OCI-LY3 (cell line): Measurements from ENCODE around the gene RIIAD1.
"Not testable (repeated sequence)": the region's sequence is repeated elsewhere in the genome, so short reads cannot be mapped to it uniquely, and the experiment has no call there.

ENCODE experiments used
- H2AFZ ChIP-seq: fragments of 200-600, 300-600 bp; shearing (Covaris generic); 2 replicates; pipeline ENCODE4 v1.6.0; 2014; ENCODE audit warnings: antibody characterized with exemption, low read depth, low read length
- H3K27ac ChIP-seq: fragments of 200-600, 300-600 bp; sonication (generic); 2 replicates; pipeline ENCODE4 v1.5.1; 2014; ENCODE audit warnings: mild to moderate bottlenecking, low read length, moderate library complexity, mixed read lengths
- H3K27me3 ChIP-seq: fragments of 200-600, 300-600 bp; sonication (generic); 2 replicates; pipeline ENCODE4 v1.6.1; 2014; ENCODE audit warnings: low read depth, low read length, mixed read lengths
- H3K36me3 ChIP-seq: fragments of 200-600, 300-600 bp; sonication (generic); replicated peaks from 2 replicates; pipeline ENCODE3; 2014; ENCODE audit warnings: low read depth, low read length, mixed read lengths
- H3K4me1 ChIP-seq: fragments of 300-600, 200-600 bp; sonication (generic); 2 replicates; pipeline ENCODE4 v1.6.1; 2014; ENCODE audit warnings: low read length, mixed read lengths
- H3K4me2 ChIP-seq: fragments of 200-600, 300-600 bp; sonication (generic); 2 replicates; pipeline ENCODE4 v1.6.1; 2014; ENCODE audit warnings: low read length, mixed read lengths
- H3K4me3 ChIP-seq: fragments of 300-600, 200-600 bp; sonication (generic); 2 replicates; pipeline ENCODE4 v1.5.1; 2014; ENCODE audit warnings: antibody characterized with exemption, mild to moderate bottlenecking, low read length, moderate library complexity
- H3K79me2 ChIP-seq: fragments of 300-600, 200-600 bp; shearing (Covaris generic); 2 replicates; pipeline ENCODE4 v1.6.1; 2014; ENCODE audit warnings: mild to moderate bottlenecking, low read length, mixed read lengths
- H3K9ac ChIP-seq: fragments of 300-600, 200-600 bp; shearing (Covaris generic); 2 replicates; pipeline ENCODE4 v1.6.0; 2014; ENCODE audit warnings: mild to moderate bottlenecking, low read length, moderate library complexity
- H3K9me3 ChIP-seq: fragments of 200-600, 300-600 bp; shearing (Covaris generic); 2 replicates; pipeline ENCODE4 v1.6.1; 2014; ENCODE audit warnings: low read length, mixed read lengths; ENCODE audit not compliant: insufficient read depth
- H4K20me1 ChIP-seq: fragments of 200-600, 300-600 bp; sonication (generic); 2 replicates; pipeline ENCODE4 v1.6.1; 2016; ENCODE audit warnings: low read length, mixed read lengths; ENCODE audit not compliant: insufficient read depth
- CTCF ChIP-seq: fragments of 200-600, 300-600 bp; sonication (generic); IDR thresholded peaks from 2 replicates; pipeline ENCODE4 v1.5.1; 2014; ENCODE audit warnings: antibody characterized with exemption, low read length, low read depth
- EZH2phosphoT487 ChIP-seq: fragments of 200-600 bp; shearing (Covaris generic); IDR thresholded peaks from 2 replicates; pipeline ENCODE4 v1.6.1; 2018; ENCODE audit warnings: antibody characterized with exemption, mixed run types, low read depth

Gene RIIAD1

DNA sequence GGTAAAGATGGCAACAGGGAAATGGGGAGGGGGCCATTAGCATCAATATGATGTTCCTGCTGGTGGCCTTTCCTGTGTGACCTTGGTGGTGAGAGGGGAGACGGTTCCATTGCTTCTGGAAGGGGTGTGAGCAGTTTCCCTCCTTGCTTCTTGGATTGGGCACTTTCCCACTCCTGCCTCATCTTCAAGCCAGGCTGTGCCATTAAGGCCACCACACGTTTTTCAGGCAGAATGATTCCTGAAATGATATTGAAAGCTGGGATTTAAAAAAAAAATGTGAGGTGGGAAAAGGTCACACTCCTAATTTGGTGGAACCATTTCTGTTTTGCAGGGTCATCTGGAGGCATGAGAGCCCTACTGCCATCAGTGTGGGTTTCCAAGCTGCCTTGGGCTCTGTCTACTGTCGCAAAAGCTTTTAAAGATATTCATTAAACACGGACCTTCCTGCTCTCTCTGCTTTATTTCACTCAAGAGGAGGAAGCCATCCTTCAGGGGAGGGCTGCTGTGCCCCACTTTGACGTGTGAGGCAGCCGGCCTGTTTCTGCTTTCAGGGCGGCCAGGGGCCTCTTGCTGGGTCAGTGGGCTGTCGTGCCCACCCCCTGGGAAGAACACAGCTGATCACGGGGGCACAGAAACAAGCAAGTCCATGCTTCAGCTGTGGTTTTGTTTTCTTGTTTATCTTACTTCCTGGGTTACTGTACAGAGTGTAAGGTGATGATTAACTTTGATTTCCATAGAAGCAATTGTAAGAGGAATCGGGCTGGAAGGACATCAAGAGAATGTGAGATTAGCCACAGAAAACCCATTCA, 8.0 kb downstream of the RIIAD1 start:
- no peaks in the 10 kb centered on the region for H3K79me2 ChIP-seq
- H3K27me3 ChIP-seq: peaks cover 18% of the 10 kb centered on the region
- TF ChIP-seq CTCF: no peak
- TF ChIP-seq EZH2phosphoT487: no peak
- no peak overlapping the region for H2AFZ ChIP-seq
- no peaks in the 10 kb centered on the region for H3K9me3 ChIP-seq
- no peaks in the 10 kb centered on the region for H3K4me1 ChIP-seq
- no peak overlapping the region for H3K4me2 ChIP-seq
- no peak overlapping the region for H3K27ac ChIP-seq
- H3K4me3 ChIP-seq: no peak overlapping the region
- H3K36me3 ChIP-seq: no peaks in the 10 kb centered on the region
- no peaks in the 10 kb centered on the region for H4K20me1 ChIP-seq
- no peak overlapping the region for H3K9ac ChIP-seq

DNA sequence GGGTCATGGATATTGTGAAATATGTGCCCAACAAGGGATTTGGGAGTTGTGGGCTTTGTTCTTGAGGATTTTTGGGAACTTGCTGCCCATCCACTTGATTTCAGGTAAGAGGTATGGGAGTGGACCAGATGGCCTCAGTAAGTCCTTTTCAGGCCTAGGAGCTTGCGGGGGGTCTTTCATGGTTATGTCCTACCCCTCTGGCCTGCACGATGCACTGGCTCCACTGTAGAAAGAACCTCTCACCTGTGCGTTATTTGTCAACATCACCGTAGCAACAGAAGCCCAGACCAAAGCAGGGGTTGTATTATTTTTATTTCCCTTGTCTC, 8.6 kb downstream of the RIIAD1 start:
- no peak overlapping the region for H3K9ac ChIP-seq
- H3K36me3 ChIP-seq: no peaks in the 10 kb centered on the region
- H4K20me1 ChIP-seq: no peaks in the 10 kb centered on the region
- H3K4me2 ChIP-seq: no peak overlapping the region
- no peaks in the 10 kb centered on the region for H3K9me3 ChIP-seq
- H3K27me3 ChIP-seq: peaks cover 16% of the 10 kb centered on the region
- H3K79me2 ChIP-seq: no peaks in the 10 kb centered on the region
- no peak overlapping the region for H3K4me3 ChIP-seq
- H2AFZ ChIP-seq: no peak overlapping the region
- H3K4me1 ChIP-seq: no peaks in the 10 kb centered on the region
- TF ChIP-seq EZH2phosphoT487 (no peak), CTCF (no peak)
- H3K27ac ChIP-seq: no peak overlapping the region

DNA sequence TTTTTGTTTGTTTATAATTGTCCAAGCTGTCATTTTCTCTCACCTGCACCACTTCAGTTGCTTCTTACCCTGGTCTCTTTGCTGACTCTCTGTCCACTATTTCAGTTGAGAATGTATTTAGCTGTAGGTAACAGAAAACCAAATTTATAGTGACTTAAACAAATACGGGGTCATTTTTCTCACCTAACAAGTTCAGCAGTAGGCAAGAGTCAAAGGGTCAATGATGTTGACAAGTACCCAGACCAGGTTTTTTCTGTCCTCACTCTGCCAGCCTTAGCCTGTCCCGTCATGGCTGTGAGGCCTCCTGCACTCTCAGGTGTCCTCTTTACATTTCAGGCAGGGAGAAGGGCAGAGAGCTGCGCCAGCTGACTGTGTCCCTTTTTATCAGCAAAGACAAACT, 11.8 kb downstream of the RIIAD1 start:
- Histone ChIP-seq H3K9me3 (peaks cover 12% of the 10 kb centered on the region; the same call in 1 of the 2 replicates), H3K27me3 (peaks cover 16% of the 10 kb centered on the region), H3K36me3 (peaks cover 3% of the 10 kb centered on the region), H3K79me2 (no peaks in the 10 kb centered on the region), H3K4me1 (no peaks in the 10 kb centered on the region), H4K20me1 (no peaks in the 10 kb centered on the region), H3K27ac (no peak overlapping the region), H3K4me2 (no peak overlapping the region), H3K4me3 (no peak overlapping the region), H3K9ac (no peak overlapping the region), H2AFZ (no peak overlapping the region)
- TF ChIP-seq CTCF: no peak
- TF ChIP-seq EZH2phosphoT487: no peak

DNA sequence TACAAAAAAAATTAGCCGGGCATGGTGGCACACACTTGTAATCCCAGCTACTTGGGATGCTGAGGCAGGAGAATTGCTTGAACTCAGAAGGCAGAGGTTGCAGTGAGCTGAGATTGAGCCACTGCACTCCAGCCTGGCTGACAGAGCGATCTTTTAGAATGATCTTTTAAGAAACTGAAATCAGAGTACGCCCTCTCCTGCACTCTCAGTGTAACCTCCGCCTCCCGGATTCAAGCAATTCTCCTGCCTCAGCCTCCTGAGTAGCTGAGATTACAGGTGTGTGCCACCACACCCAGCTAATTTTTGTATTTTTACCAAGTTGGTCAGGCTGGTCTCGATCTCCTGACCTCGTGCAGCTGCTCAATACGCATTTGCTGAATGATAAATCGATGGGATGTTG, 12.7 kb downstream of the RIIAD1 start:
- H3K79me2 ChIP-seq, H3K4me2 ChIP-seq, H3K4me3 ChIP-seq, H3K9ac ChIP-seq, H3K4me1 ChIP-seq, H2AFZ ChIP-seq, H3K27ac ChIP-seq, H4K20me1 ChIP-seq, H3K36me3 ChIP-seq: not testable (repeated sequence)
- Histone ChIP-seq H3K27me3 (peaks cover 11% of the 10 kb centered on the region), H3K9me3 (peaks cover 13% of the 10 kb centered on the region; the same call in 1 of the 2 replicates)
